Activated gamma-delta T cell (primary cell): ENCODE results near the gene PEPD.

ENCODE experiments used
- DNase-seq: peaks from one replicate; lab custom pipeline; 2025; lab: John Stamatoyannopoulos, UW

PEPD gene

DNA sequence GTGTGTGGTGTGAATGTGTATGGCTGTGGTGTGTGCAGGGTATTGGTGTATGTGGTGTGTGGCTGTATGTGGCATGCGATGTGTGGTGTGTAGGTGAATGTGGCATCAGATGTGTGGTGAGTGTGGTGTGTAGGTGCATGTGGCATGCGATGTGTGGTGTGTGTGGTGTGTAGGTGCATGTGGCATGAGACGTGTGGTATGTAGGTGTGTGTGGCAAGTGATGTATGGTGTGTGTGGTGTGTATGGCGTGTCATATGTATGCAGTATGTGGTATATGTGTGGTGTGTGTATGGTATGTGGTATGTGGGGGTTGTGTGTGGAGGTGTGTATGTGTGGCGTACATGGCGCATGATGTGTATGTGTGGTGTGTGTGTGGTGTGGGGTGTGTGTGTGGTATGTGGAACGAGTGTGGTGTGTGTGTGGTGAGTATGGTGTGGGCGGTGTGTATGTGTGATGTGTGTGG, 63.4 kb downstream of the PEPD start:
- no peak for DNase-seq

GRCh38 chr19:33456845-33457220, 64.8 kb downstream of the PEPD start:
- no peak for DNase-seq

DNA sequence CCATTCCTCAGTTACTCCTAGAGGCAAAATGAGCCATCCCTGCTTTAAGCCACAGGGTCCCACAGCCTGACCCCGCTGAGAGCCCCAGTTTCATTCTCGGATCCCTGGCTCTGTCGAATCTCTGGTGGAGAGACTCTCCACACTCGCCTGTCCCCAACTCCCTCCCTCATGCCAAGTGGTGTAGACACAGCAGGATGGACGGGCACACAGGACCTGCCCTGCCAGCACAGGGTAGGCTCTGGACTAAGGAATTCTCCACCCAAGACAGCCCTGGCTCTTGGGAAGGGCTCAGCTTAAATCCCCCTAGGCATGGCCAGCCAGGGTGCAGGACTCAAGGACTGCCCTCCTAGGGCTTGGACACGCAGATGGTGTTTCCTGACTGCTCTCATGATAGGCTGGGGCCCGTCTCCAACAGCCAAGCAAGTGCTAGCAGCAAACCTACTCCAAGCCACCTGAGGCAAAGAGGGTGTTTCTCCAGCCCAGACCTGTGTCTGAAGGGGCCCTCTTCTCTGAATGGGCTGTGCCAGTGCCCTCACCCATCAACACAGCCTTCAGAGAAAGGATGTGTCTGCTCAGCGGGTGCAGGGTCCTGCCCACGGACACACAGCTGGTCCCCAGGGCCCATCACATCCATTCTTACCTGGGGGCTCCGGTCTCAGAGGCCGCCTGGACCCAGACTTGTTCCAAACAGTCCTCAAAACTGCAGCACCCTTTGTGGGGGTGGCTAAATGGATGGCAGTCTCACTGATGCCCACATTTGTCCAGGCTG, 65.3 kb downstream of the PEPD start:
- DNase-seq = no peak

GRCh38 chr19:33453265-33453664, 68.3 kb downstream of the PEPD start:
- DNase-seq = no peak

GRCh38 chr19:33450689-33451088, 70.9 kb downstream of the PEPD start:
- no peak for DNase-seq

DNA sequence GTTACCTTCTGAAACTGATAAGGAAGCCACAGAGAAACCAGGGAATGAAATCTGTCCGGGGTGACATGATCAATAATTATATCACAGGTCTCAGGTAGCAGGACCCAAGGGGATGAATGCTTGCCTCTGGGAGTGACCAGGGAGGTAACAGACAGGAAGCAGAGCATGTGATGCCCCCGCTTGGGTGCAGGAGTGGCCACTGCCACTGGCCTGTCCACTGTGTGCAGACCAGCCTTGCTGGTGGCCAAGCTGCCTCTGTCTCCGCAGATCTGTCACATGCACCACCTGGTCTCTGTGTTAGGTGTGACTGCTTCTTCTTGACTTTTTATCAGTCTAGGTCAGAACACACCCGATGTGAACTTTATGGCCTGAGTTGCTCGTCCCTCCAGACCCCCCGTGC, 71.8 kb downstream of the PEPD start:
- DNase-seq = no peak

GRCh38 chr19:33448159-33448516, 73.5 kb downstream of the PEPD start:
- no peak for DNase-seq

DNA sequence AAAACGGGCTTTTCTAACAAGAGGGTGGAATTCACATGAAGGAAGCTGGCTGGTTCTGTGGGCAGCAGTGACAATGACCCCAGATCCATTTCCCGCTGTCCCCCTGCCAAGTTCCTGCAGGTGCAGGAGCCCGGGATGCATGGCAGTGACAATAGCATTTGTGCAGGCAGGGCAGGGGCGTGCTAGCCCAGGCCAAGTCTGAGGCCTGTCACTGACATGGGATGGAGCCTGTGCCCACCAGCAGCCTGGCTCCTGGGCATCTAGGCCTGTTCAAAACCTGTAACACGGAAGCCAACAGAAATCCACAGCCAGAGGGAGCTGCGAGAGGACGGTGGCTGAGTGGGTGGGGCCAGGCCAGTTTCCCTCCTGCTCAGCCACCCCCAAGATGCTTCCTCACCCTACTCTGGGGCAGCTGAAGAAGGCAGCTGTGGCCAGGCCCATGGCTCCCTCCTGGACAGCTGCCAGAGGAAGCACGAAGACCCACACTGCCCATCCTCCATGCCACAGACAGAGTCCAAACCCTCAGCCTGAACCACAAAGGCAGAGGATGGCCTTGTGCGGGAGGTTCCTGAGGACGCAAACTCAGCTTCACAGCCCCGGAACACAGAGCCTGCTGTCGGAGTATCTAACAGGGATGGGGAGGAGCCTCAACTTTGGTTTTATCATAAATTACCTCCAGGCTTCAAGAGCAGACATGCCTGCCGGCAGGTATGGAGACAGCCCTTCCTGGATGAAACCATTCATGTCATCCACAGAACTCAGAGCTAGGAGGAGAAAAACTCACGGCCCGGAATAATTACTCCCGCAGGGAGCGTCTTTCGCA, 74.0 kb downstream of the PEPD start:
- no peak for DNase-seq

- no peak for DNase-seq
Measured at GRCh38 chr19:33446330-33447293, 75.0 kb downstream of the PEPD start.

- no peak for DNase-seq
Measured at GRCh38 chr19:33445442-33446329, 75.9 kb downstream of the PEPD start.

DNA sequence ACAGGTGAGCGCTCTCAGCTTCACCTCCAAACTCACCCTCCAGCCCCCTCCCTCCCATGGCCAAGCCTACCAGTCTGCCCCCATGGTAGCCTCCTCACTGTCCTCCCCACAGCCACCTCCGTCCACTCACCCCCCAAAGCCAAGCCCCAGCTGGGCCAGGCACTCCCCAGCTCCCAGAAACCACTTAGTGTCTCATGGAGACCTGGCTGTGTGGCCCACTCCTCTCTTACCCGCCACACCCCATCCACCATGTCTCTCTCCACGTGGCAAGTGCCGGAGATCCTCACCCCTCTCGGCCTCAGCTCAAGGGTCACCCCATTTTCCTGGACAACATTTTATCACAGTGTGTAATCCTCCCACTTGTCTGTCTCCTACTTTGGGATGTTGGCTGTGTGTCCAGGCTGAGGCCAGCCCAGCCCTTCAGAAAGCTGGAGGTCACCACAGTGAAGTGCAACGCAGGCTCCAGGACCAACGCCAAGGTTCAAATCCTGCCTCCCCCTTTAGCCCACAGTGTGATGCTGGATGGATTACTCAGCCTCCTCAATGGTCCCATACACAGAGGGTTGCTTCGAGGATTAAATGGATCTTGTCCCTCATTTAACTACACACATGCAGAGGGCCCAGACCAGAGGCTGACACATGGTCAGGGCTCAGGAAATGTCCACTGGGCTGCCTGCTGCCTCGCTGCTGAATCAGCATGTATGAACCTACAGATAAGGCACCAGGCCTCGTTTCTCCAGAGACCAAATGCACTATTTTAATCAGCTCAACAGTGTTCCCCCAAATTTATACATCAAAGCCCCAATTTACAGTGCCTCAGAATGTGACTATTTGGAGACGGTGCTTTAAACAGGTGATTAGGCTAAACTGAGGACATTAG, 76.8 kb downstream of the PEPD start:
- DNase-seq = no peak

GRCh38 chr19:33443638-33444561, 77.7 kb downstream of the PEPD start:
- no peak for DNase-seq

GRCh38 chr19:33442706-33443105, 78.9 kb downstream of the PEPD start:
- DNase-seq = no peak

- DNase-seq = no peak
Measured at GRCh38 chr19:33441828-33442227, 79.8 kb downstream of the PEPD start.

DNA sequence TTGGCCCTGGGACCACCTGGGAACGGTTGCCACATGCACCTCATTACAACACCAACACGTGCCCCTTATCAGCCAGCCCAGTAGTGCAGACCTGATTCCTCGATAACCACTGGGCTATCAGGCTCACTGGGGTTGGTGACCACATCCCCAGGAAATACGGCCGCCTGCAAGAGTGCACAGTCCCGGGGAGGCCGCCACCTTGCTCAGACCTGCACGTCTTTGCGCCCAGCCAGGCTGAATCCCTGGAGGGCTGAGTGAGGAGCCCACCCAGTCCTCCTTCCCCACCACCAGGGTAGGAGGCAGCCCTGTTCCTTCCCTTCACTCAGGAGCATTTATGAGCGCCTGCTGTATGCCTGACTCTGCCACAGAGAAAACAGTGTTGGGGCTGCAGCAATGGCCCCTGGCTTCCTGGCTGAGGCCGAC, 80.3 kb downstream of the PEPD start:
- no peak for DNase-seq

- DNase-seq = no peak
Measured at GRCh38 chr19:33440682-33441081, 80.9 kb downstream of the PEPD start.

GRCh38 chr19:33440241-33440640, 81.3 kb downstream of the PEPD start:
- no peak for DNase-seq

DNA sequence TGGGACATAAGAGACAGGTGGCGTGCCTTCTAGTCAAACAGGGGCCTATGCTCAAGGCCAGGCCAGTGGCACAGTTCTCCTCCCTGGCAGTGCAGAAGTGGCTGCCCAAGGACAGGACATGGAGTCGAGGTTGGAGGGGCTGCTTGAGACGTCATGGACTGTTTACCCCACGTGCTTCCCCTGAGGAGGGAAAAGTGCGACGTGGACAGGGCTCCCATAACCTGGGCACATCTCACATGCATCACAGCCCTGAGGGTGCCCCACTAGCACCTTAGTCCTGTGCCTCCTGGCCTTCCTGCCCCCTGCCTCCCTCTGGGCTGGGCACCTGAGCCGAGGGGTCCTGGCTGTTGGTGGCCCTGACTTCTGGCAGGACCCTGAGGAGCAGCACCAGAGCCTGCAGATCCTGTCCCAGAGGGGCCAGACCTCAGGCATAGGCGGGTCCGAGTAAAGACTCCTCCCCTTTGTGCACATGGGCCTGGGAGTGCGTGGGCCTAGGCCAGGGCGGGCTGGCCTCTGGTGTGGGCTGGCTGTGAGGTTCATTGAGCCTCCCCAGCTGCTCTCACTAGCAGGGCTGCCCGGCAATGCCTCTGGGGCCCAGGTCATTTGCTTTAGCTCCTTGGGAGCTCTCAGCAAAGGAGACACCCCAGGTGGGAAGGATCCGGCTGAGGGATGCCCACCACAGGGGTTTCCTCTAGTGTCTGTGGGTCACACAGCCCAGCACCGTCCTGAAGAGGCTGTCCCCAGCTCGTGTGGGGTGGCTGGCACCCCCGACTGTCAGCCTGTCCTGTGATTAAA, 82.4 kb downstream of the PEPD start:
- DNase-seq = no peak
